Activated B cell treated with CpG ODN at 0.5 μM for 24 hours (primary cell): ENCODE results near the gene NUAK2. TPM values are rescaled to one million over a fixed set of nuclear protein-coding genes. Genes with fewer than 3 reads are reported as not detected.

ENCODE experiments used
- ATAC-seq: fragments of 200-7000 bp; cut with Tn5 transposase; one replicate; pipeline ENCODE4 v1.10.0; 2021; ENCODE audit warnings: low read depth, mild to moderate bottlenecking, moderate library complexity
- CTCF ChIA-PET: fragments of 350-600 bp; sonication (Branson Sonifier 250); formaldehyde crosslinking; loops from one replicate; lab custom pipeline; 2021; ENCODE audit warnings: antibody characterized with exemption; lab: Charles Lee
- POLR2A ChIA-PET: fragments of 350-600 bp; sonication (Branson Sonifier 250); formaldehyde crosslinking; loops from one replicate; lab custom pipeline; 2021; ENCODE audit warnings: antibody characterized with exemption; lab: Charles Lee
- DNase-seq: peaks from one replicate; pipeline ENCODE4 v3.0.0; 2022
- H3K27ac Mint-ChIP-seq: one replicate; pipeline ENCODE4 v1.8.0; 2020; ENCODE audit warnings: mixed read lengths
- H3K27me3 Mint-ChIP-seq: one replicate; pipeline ENCODE4 v1.8.0; 2021; ENCODE audit warnings: mixed read lengths
- H3K36me3 Mint-ChIP-seq: one replicate; pipeline ENCODE4 v1.8.0; 2021; ENCODE audit warnings: low read depth, mixed read lengths
- H3K4me1 Mint-ChIP-seq: one replicate; pipeline ENCODE4 v1.8.0; 2021; ENCODE audit warnings: mixed read lengths
- H3K4me3 Mint-ChIP-seq: one replicate; pipeline ENCODE4 v1.8.0; 2020; ENCODE audit warnings: mild to moderate bottlenecking, mixed read lengths
- H3K9me3 Mint-ChIP-seq: one replicate; pipeline ENCODE4 v1.8.0; 2020; ENCODE audit warnings: mixed read lengths
- CTCF ChIP-seq: fragments of 200-600 bp; IDR thresholded peaks from one replicate; pipeline ENCODE4 v1.8.0; 2022; ENCODE audit warnings: antibody characterized with exemption, mild to moderate bottlenecking
- intact Hi-C: fragments of 100-400 bp; cut with micrococcal nuclease; formaldehyde crosslinking; loops from one replicate; pipeline ENCODE4 v1.15.1; 2024
- total RNA-seq: library from RNA; stranded (reverse); gene quantifications from 2 replicates; pipeline ENCODE4 v1.2.3, GENCODE V29; 2022

The NUAK2 gene
- total RNA-seq, 1 donor from 2014 or later, result 26.2 TPM

GRCh38 chr1:205258261-205258691 is 63.3 kb downstream of the NUAK2 start:
- POLR2A ChIA-PET, result interaction anchor here (0.5 kb wide), 1 partner anchor 30 kb away, joined by 3 read pairs; no protein-coding TSS in a partner anchor
- DNase-seq (no peak), ATAC-seq (no peak)
- no peak for TF ChIP-seq CTCF
- Mint-ChIP-seq H3K27ac (no peak overlapping the region), H3K9me3 (no peaks in the 10 kb centered on the region), H3K4me1 (peaks cover 2% of the 10 kb centered on the region), H3K4me3 (no peak overlapping the region), H3K36me3 (no peaks in the 10 kb centered on the region), H3K27me3 (peaks cover 8% of the 10 kb centered on the region)
- CTCF ChIA-PET, result interaction anchor here (0.8 to 5.9 kb wide), 5 partner anchors 17 to 282 kb away, joined by 3 to 66 read pairs (median 6); partner anchors contain the start of gene TMCC2
- intact Hi-C loops, result loop anchor here (5.0 kb wide), 2 partner anchors 136 to 451 kb away; partner anchors contain the start of gene RBBP5

- no peak for DNase-seq
- no peaks in the 10 kb centered on the region for H3K9me3 Mint-ChIP-seq
- ChIA-PET POLR2A (no interaction called here), CTCF (interaction anchor here (0.8 to 5.9 kb wide), 5 partner anchors 17 to 281 kb away, joined by 3 to 66 read pairs (median 19); partner anchors contain the start of gene TMCC2)
- H3K4me1 Mint-ChIP-seq, result peaks cover 2% of the 10 kb centered on the region
- H3K36me3 Mint-ChIP-seq, result no peaks in the 10 kb centered on the region
- no peak overlapping the region for H3K4me3 Mint-ChIP-seq
- no peak for ATAC-seq
- H3K27ac Mint-ChIP-seq, result no peak overlapping the region
- intact Hi-C loops, result loop anchor here (2.0 to 5.0 kb wide), 3 partner anchors 135 to 450 kb away; partner anchors contain the start of gene RBBP5
- H3K27me3 Mint-ChIP-seq, result peaks cover 4% of the 10 kb centered on the region
- no peak for TF ChIP-seq CTCF
These were observed 63.8 kb downstream of the NUAK2 start for GRCh38 chr1:205257735-205258134.

- ChIA-PET POLR2A (interaction anchor here (3.3 kb wide), 1 partner anchor 28 kb away, joined by 29 read pairs; the partner anchor contains the start of gene TMCC2), CTCF (interaction anchor here (0.7 to 5.9 kb wide), 21 partner anchors 14 to 450 kb away, joined by 3 to 66 read pairs (median 5); partner anchors contain the start of genes RBBP5 and TMCC2)
- Mint-ChIP-seq H3K9me3 (no peaks in the 10 kb centered on the region), H3K27me3 (peaks cover 3% of the 10 kb centered on the region), H3K36me3 (no peaks in the 10 kb centered on the region), H3K4me3 (no peak overlapping the region), H3K27ac (no peak overlapping the region), H3K4me1 (no peaks in the 10 kb centered on the region)
- DNase-seq (no peak), ATAC-seq (no peak)
- intact Hi-C loops, result loop anchor here (1.0 to 5.0 kb wide), 8 partner anchors 28 to 450 kb away; partner anchors contain the start of gene RBBP5
- no peak for TF ChIP-seq CTCF
These were observed 64.5 kb downstream of the NUAK2 start for GRCh38 chr1:205256951-205257625.

- Mint-ChIP-seq H3K27ac (no peak overlapping the region), H3K9me3 (no peaks in the 10 kb centered on the region), H3K4me1 (no peaks in the 10 kb centered on the region), H3K36me3 (no peaks in the 10 kb centered on the region), H3K27me3 (peaks cover 3% of the 10 kb centered on the region), H3K4me3 (no peak overlapping the region)
- ChIA-PET CTCF (interaction anchor here (0.7 to 5.9 kb wide), 28 partner anchors 12 to 449 kb away, joined by 3 to 66 read pairs (median 5); partner anchors contain the start of genes RBBP5 and TMCC2), POLR2A (interaction anchor here (0.6 to 3.3 kb wide), 3 partner anchors 27 to 1395 kb away, joined by 3 to 29 read pairs (median 4); partner anchors contain the start of gene TMCC2)
- ATAC-seq, result peak; percentile 99
- intact Hi-C loops, result loop anchor here (1.0 to 5.0 kb wide), 8 partner anchors 27 to 449 kb away; partner anchors contain the start of gene RBBP5
- peak; percentile 74 for DNase-seq
- TF ChIP-seq CTCF, result peak; percentile 98
These were observed 65.4 kb downstream of the NUAK2 start for GRCh38 chr1:205255941-205256780.

Other genes with a start within 250 kb of the NUAK2 start
- 3.3 and 3.5 TPM in 2 replicates for gene TMEM81, start 237.3 kb downstream of the NUAK2 start, total RNA-seq
- gene RBBP5, start 199.8 kb downstream of the NUAK2 start, total RNA-seq, result 16.3 and 19.7 TPM in 2 replicates
- 7.3 and 9.6 TPM in 2 replicates for gene DSTYK, start 110.0 kb downstream of the NUAK2 start, total RNA-seq
- gene TMCC2, start 93.8 kb downstream of the NUAK2 start, total RNA-seq, result 1.2 and 1.4 TPM in 2 replicates
- 0.07 TPM in 1 of 2 replicates, not detected in the other for gene KLHDC8A, start 35.2 kb upstream of the NUAK2 start, total RNA-seq
- not detected in 2 replicates for gene LEMD1, start 100.3 kb upstream of the NUAK2 start, total RNA-seq
- 0.07 TPM in 1 of 2 replicates, not detected in the other for gene BLACAT1, start 134.3 kb upstream of the NUAK2 start, total RNA-seq
- 1.9 and 2.6 TPM in 2 replicates for gene CDK18, start 182.9 kb upstream of the NUAK2 start, total RNA-seq